ENCODE data around the gene PATJ. TPM values are rescaled to one million over a fixed set of nuclear protein-coding genes. Genes with fewer than 3 reads are reported as not detected.

PATJ gene
- total and polyA plus RNA-seq, 2 donors (not counting 1 experiment from before 2014, with no cell fraction given): 8.0 to 45.3 TPM

GRCh38 chr1:61967750-61968149 is 225.5 kb downstream of the PATJ start:
- intact Hi-C loops (cut with micrococcal nuclease): no loop called here
- DNase-seq (no peak), ATAC-seq (ENCODE audit: low read depth) (no peak)
- H3K79me2 ChIP-seq (ENCODE audit: control insufficient read depth, insufficient read depth, low read length): no peaks in the 10 kb centered on the region
- no peak overlapping the region for H3K4me3 ChIP-seq (ENCODE audit: control extremely low read depth in 1 of 5, extremely low read depth in 1 of 5, insufficient read depth in 1 of 5, low read depth in 2 of 5, low read length in 4 of 5)
- Mint-ChIP-seq H3K4me1 (no peaks in the 10 kb centered on the region), H3K4me3 (no peak overlapping the region), H3K27ac (no peak overlapping the region), H3K27me3 (no peaks in the 10 kb centered on the region), H3K9me3 (ENCODE audit: insufficient read depth) (peaks cover 4% of the 10 kb centered on the region)
- ChIA-PET CTCF (no interaction called here), POLR2A (no interaction called here)
- no peak overlapping the region for H3K4me2 ChIP-seq (replicated peaks; ENCODE audit: low read depth, low read length, poor library complexity, severe bottlenecking)
- no peak overlapping the region for H3K9ac ChIP-seq (ENCODE audit: low read length)
- H2AFZ ChIP-seq (ENCODE audit: insufficient read depth, low read depth, low read length, poor library complexity, severe bottlenecking): no peak overlapping the region
- no CpG with 5 or more reads among the region's 3 CpGs for WGBS (ENCODE audit: insufficient coverage)
- no peaks in the 10 kb centered on the region for H4K20me1 ChIP-seq (ENCODE audit: control insufficient read depth, insufficient read depth, low read length, poor library complexity, severe bottlenecking)
- no peaks in the 10 kb centered on the region for H3K36me3 ChIP-seq (replicated peaks in 1 of 2; ENCODE audit: control extremely low read depth in 1 of 2, control insufficient read depth in 1 of 2, extremely low read depth in 1 of 2, insufficient read depth in 2 of 2, low read length in 1 of 2)
- H3K27me3 ChIP-seq (replicated peaks in 1 of 4; ENCODE audit: control extremely low read depth in 1 of 4, control insufficient read depth in 3 of 4, insufficient read depth in 4 of 4, low read length in 3 of 4): no peaks in the 10 kb centered on the region
- no peak overlapping the region for H3K27ac ChIP-seq (ENCODE audit: low read length in 2 of 2)
- H3K4me1 ChIP-seq (ENCODE audit: control insufficient read depth in 2 of 2, insufficient read depth in 2 of 2, low read length in 2 of 2): no peaks in the 10 kb centered on the region
- peaks cover 0 to 2% (median 0%) of the 10 kb centered on the region in 3 donors for H3K9me3 ChIP-seq (ENCODE audit: control extremely low read depth in 1 of 3, control insufficient read depth in 2 of 3, insufficient read depth in 1 of 3, low read length in 2 of 3)
- TF ChIP-seq EZH2 (IDR thresholded peaks at IDR 0.05; ENCODE audit: borderline replicate concordance, insufficient read depth, low read depth, low read length, poor library complexity, severe bottlenecking): no peak
- TF ChIP-seq, protein P1, sequence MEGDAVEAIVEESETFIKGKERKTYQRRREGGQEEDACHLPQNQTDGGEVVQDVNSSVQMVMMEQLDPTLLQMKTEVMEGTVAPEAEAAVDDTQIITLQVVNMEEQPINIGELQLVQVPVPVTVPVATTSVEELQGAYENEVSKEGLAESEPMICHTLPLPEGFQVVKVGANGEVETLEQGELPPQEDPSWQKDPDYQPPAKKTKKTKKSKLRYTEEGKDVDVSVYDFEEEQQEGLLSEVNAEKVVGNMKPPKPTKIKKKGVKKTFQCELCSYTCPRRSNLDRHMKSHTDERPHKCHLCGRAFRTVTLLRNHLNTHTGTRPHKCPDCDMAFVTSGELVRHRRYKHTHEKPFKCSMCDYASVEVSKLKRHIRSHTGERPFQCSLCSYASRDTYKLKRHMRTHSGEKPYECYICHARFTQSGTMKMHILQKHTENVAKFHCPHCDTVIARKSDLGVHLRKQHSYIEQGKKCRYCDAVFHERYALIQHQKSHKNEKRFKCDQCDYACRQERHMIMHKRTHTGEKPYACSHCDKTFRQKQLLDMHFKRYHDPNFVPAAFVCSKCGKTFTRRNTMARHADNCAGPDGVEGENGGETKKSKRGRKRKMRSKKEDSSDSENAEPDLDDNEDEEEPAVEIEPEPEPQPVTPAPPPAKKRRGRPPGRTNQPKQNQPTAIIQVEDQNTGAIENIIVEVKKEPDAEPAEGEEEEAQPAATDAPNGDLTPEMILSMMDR (IDR thresholded peaks at IDR 0.05): no peak

- Histone ChIP-seq H3K9me3 (ENCODE audit: control extremely low read depth in 1 of 3, control insufficient read depth in 2 of 3, insufficient read depth in 1 of 3, low read length in 2 of 3) (peaks cover 0 to 2% (median 0%) of the 10 kb centered on the region in 3 donors), H3K79me2 (ENCODE audit: control insufficient read depth, insufficient read depth, low read length) (no peaks in the 10 kb centered on the region), H3K27ac (ENCODE audit: low read length in 2 of 2) (no peak overlapping the region), H3K36me3 (replicated peaks in 1 of 2; ENCODE audit: control extremely low read depth in 1 of 2, control insufficient read depth in 1 of 2, extremely low read depth in 1 of 2, insufficient read depth in 2 of 2, low read length in 1 of 2) (no peaks in the 10 kb centered on the region), H3K27me3 (replicated peaks in 1 of 4; ENCODE audit: control extremely low read depth in 1 of 4, control insufficient read depth in 3 of 4, insufficient read depth in 4 of 4, low read length in 3 of 4) (no peaks in the 10 kb centered on the region), H3K4me2 (replicated peaks; ENCODE audit: low read depth, low read length, poor library complexity, severe bottlenecking) (no peak overlapping the region), H3K9ac (ENCODE audit: low read length) (no peak overlapping the region), H3K4me1 (ENCODE audit: control insufficient read depth in 2 of 2, insufficient read depth in 2 of 2, low read length in 2 of 2) (no peaks in the 10 kb centered on the region), H4K20me1 (ENCODE audit: control insufficient read depth, insufficient read depth, low read length, poor library complexity, severe bottlenecking) (no peaks in the 10 kb centered on the region), H3K4me3 (ENCODE audit: control extremely low read depth in 1 of 5, extremely low read depth in 1 of 5, insufficient read depth in 1 of 5, low read depth in 2 of 5, low read length in 4 of 5) (no peak overlapping the region), H2AFZ (ENCODE audit: insufficient read depth, low read depth, low read length, poor library complexity, severe bottlenecking) (no peak overlapping the region)
- ChIA-PET POLR2A (no interaction called here), CTCF (no interaction called here)
- H3K4me3 Mint-ChIP-seq: no peak overlapping the region
- no peaks in the 10 kb centered on the region for H3K4me1 Mint-ChIP-seq
- no CpG with 5 or more reads among the region's 1 CpG for WGBS (ENCODE audit: insufficient coverage)
- no peaks in the 10 kb centered on the region for H3K27me3 Mint-ChIP-seq
- no peak for DNase-seq
- intact Hi-C loops (cut with micrococcal nuclease): no loop called here
- peaks cover 4% of the 10 kb centered on the region for H3K9me3 Mint-ChIP-seq (ENCODE audit: insufficient read depth)
- no peak overlapping the region for H3K27ac Mint-ChIP-seq
- TF ChIP-seq EZH2 (IDR thresholded peaks at IDR 0.05; ENCODE audit: borderline replicate concordance, insufficient read depth, low read depth, low read length, poor library complexity, severe bottlenecking): no peak
- TF ChIP-seq, protein P1 (IDR thresholded peaks at IDR 0.05): no peak
- no peak for ATAC-seq (ENCODE audit: low read depth)
These were observed 226.6 kb downstream of the PATJ start for GRCh38 chr1:61968869-61969268.
